Measurements from ENCODE around the gene CACNA1I. TPM values are rescaled to one million over a fixed set of nuclear protein-coding genes. Genes with fewer than 3 reads are reported as not detected.

Gene CACNA1I
- total and polyA plus RNA-seq, 2 donors from 2014 or later: 0.63 TPM; not detected in 1

GRCh38 chr22:39681038-39681861, 110.7 kb downstream of the CACNA1I start:
- no peaks in the 10 kb centered on the region for H3K4me1 ChIP-seq (ENCODE audit: control insufficient read depth in 2 of 3, insufficient read depth in 2 of 3, low read depth in 1 of 3, low read length in 3 of 3)
- H3K9ac ChIP-seq (ENCODE audit: low read length in 3 of 3): no peak overlapping the region
- H3K36me3 ChIP-seq (ENCODE audit: control insufficient read depth in 2 of 3, insufficient read depth in 3 of 3, low read length in 3 of 3): no peaks in the 10 kb centered on the region
- TF ChIP-seq CTCF (IDR thresholded peaks at IDR 0.05; ENCODE audit: borderline replicate concordance, extremely low read depth, insufficient read depth): no peak
- DNase-seq: no peak
- no peak overlapping the region for H3K4me3 ChIP-seq (ENCODE audit: low read length in 3 of 3)
- FAIRE-seq: no peak
- H3K27me3 ChIP-seq (ENCODE audit: control insufficient read depth, insufficient read depth, low read length): no peaks in the 10 kb centered on the region
- H3K9me3 ChIP-seq (ENCODE audit: control insufficient read depth in 2 of 3, insufficient read depth in 1 of 3, low read length in 3 of 3): no peaks in the 10 kb centered on the region
- intact Hi-C loops (cut with DNase I): no loop called here
- H3K27ac ChIP-seq (ENCODE audit: low read depth in 2 of 2, low read length in 2 of 2): no peak overlapping the region

- Histone ChIP-seq H3K36me3 (ENCODE audit: control insufficient read depth in 2 of 3, insufficient read depth in 3 of 3, low read length in 3 of 3) (no peaks in the 10 kb centered on the region), H3K27me3 (ENCODE audit: control insufficient read depth, insufficient read depth, low read length) (no peaks in the 10 kb centered on the region), H3K9me3 (ENCODE audit: control insufficient read depth in 2 of 3, insufficient read depth in 1 of 3, low read length in 3 of 3) (no peaks in the 10 kb centered on the region), H3K4me1 (ENCODE audit: control insufficient read depth in 2 of 3, insufficient read depth in 2 of 3, low read depth in 1 of 3, low read length in 3 of 3) (no peaks in the 10 kb centered on the region), H3K4me3 (ENCODE audit: low read length in 3 of 3) (no peak overlapping the region), H3K27ac (ENCODE audit: low read depth in 2 of 2, low read length in 2 of 2) (no peak overlapping the region), H3K9ac (ENCODE audit: low read length in 3 of 3) (no peak overlapping the region)
- TF ChIP-seq CTCF (IDR thresholded peaks at IDR 0.05; ENCODE audit: borderline replicate concordance, extremely low read depth, insufficient read depth): no peak
- DNase-seq: no peak
- intact Hi-C loops (cut with DNase I): no loop called here
- FAIRE-seq: no peak
Observed at GRCh38 chr22:39682994-39683393, 112.4 kb downstream of the CACNA1I start.

- no peaks in the 10 kb centered on the region for H3K27me3 ChIP-seq (ENCODE audit: control insufficient read depth, insufficient read depth, low read length)
- DNase-seq: no peak
Observed at GRCh38 chr22:39683639-39684038, 113.1 kb downstream of the CACNA1I start.

More at GRCh38 chr22:39683639-39684038, 113.1 kb downstream of the CACNA1I start:
- intact Hi-C loops (cut with DNase I): no loop called here
- H3K27ac ChIP-seq (ENCODE audit: low read depth in 2 of 2, low read length in 2 of 2): no peak overlapping the region
- no peaks in the 10 kb centered on the region for H3K36me3 ChIP-seq (ENCODE audit: control insufficient read depth in 2 of 3, insufficient read depth in 3 of 3, low read length in 3 of 3)
- H3K4me1 ChIP-seq (ENCODE audit: control insufficient read depth in 2 of 3, insufficient read depth in 2 of 3, low read depth in 1 of 3, low read length in 3 of 3): no peaks in the 10 kb centered on the region
- FAIRE-seq: no peak
- no peaks in the 10 kb centered on the region for H3K9me3 ChIP-seq (ENCODE audit: control insufficient read depth in 2 of 3, insufficient read depth in 1 of 3, low read length in 3 of 3)
- no peak for TF ChIP-seq CTCF (IDR thresholded peaks at IDR 0.05; ENCODE audit: borderline replicate concordance, extremely low read depth, insufficient read depth)
- no peak overlapping the region for H3K9ac ChIP-seq (ENCODE audit: low read length in 3 of 3)
- H3K4me3 ChIP-seq (ENCODE audit: low read length in 3 of 3): no peak overlapping the region
